ENCODE measurements around the gene NPAS3. TPM values are rescaled to one million over a fixed set of nuclear protein-coding genes. Genes with fewer than 3 reads are reported as not detected.

Gene NPAS3
- total and polyA plus RNA-seq, 2 of the 13 experiments (the other 11 are each of a cell fraction or from before 2014, with no cell fraction given): not detected

GRCh38 chr14:33461036-33461435, 522.4 kb downstream of the NPAS3 start:
- CTCF ChIA-PET (ENCODE audit: low intra/inter-chr PET ratio, low total read pairs): no interaction called here
- no peaks in the 10 kb centered on the region for H3K4me1 ChIP-seq (ENCODE audit: insufficient read depth, low read length)
- ATAC-seq (no peak), FAIRE-seq (no peak), DNase-seq (ENCODE audit: low spot score) (no peak)
- H3K27me3 ChIP-seq (ENCODE audit: control insufficient read depth in 1 of 2, insufficient read depth in 2 of 2, low read length in 2 of 2): peaks cover 0 to 11% of the 10 kb centered on the region in 2 experiments; a peak in 1 of 5 replicates
- in situ Hi-C loops (cut with HindIII; ENCODE audit: extremely low pct_ligation_motif_present, low pct_unique_long_range_greater_than_20kb): no loop called here
- no peak overlapping the region for H3K4me3 ChIP-seq (replicated peaks in 1 of 3; ENCODE audit: insufficient read depth in 1 of 3, low read depth in 2 of 3, low read length in 3 of 3)
- H3K9ac ChIP-seq (ENCODE audit: insufficient read depth, low read depth, low read length): no peak overlapping the region
- H4K20me1 ChIP-seq (ENCODE audit: insufficient read depth, low read length): no peaks in the 10 kb centered on the region
- POLR2A ChIA-PET: no interaction called here
- intact Hi-C loops (cut with micrococcal nuclease; ENCODE audit: unreplicated experiment): no loop called here
- no peak overlapping the region for H3K27ac ChIP-seq (ENCODE audit: extremely low read length, insufficient read depth, low read length)
- WGBS (ENCODE audit: low lambda C conversion rate): 53% methylated on average over 4 of the region's 4 CpGs
- no peaks in the 10 kb centered on the region for H3K9me3 ChIP-seq (ENCODE audit: low read length)
- no peaks in the 10 kb centered on the region for H3K36me3 ChIP-seq (replicated peaks in 1 of 2; ENCODE audit: control insufficient read depth in 1 of 2, insufficient read depth in 2 of 2, low read length in 2 of 2)
- H2AFZ ChIP-seq (ENCODE audit: low read length): no peak overlapping the region
- H3K4me2 ChIP-seq (ENCODE audit: low read depth, low read length): no peak overlapping the region
- no peaks in the 10 kb centered on the region for H3K79me2 ChIP-seq (ENCODE audit: insufficient read depth, low read length)
- BruUV-seq (replicated peaks): no TSS peak
- no peak for TF ChIP-seq FOXA1 (IDR thresholded peaks at IDR 0.05)
- no peak for TF ChIP-seq FOXA1 (CRISPR knock-in tag; IDR thresholded peaks at IDR 0.05)
- TF ChIP-seq CAMTA2 (CRISPR knock-in tag; IDR thresholded peaks at IDR 0.05; ENCODE audit: borderline replicate concordance): no peak
- TF ChIP-seq MEIS1 (CRISPR knock-in tag; IDR thresholded peaks at IDR 0.05; ENCODE audit: borderline replicate concordance): no peak
- TF ChIP-seq ATF6 (CRISPR knock-in tag; conservative IDR thresholded peaks at IDR 0.05): no peak
- no peak for TF ChIP-seq STAG1 (CRISPR knock-in tag; IDR thresholded peaks at IDR 0.05)
- no peak for TF ChIP-seq ETS1 (CRISPR knock-in tag; IDR thresholded peaks at IDR 0.05)
- no peak for TF ChIP-seq SNRNP70 (IDR thresholded peaks at IDR 0.05; ENCODE audit: low read depth, low read length)
- TF ChIP-seq NR1H2 (CRISPR knock-in tag; IDR thresholded peaks at IDR 0.05; ENCODE audit: borderline replicate concordance, low read depth): no peak
- no peak for TF ChIP-seq ZFP91 (CRISPR knock-in tag; IDR thresholded peaks at IDR 0.05; ENCODE audit: borderline replicate concordance)
- no peak for TF ChIP-seq DPF2 (CRISPR knock-in tag; IDR thresholded peaks at IDR 0.05; ENCODE audit: borderline replicate concordance, low read depth)
- no peak for TF ChIP-seq RNF219 (CRISPR knock-in tag; IDR thresholded peaks at IDR 0.05)
- TF ChIP-seq GMEB1 (CRISPR knock-in tag; IDR thresholded peaks at IDR 0.05; ENCODE audit: borderline replicate concordance): no peak
- no peak for TF ChIP-seq ZBTB8A (CRISPR knock-in tag; IDR thresholded peaks at IDR 0.05; ENCODE audit: borderline replicate concordance, low read depth)
- TF ChIP-seq CENPX (CRISPR knock-in tag; IDR thresholded peaks at IDR 0.05): no peak

Measured in HepG2 (cell line).